GM18868 (cell line): ENCODE measurements around the gene HAX1.
"Not testable (repeated sequence)": the region's sequence is repeated elsewhere in the genome, so short reads cannot be mapped to it uniquely, and the experiment has no call there.

ENCODE experiments used
- ATAC-seq: cut with Tn5 transposase; IDR thresholded peaks from one replicate; pipeline ENCODE4 v1.9.1; 2021; ENCODE audit warnings: mild to moderate bottlenecking, moderate library complexity; ENCODE audit not compliant: unreplicated experiment

The HAX1 gene

GRCh38 chr1:154272217-154272998 lies at the start of gene HAX1:
TSS of gene HAX1 (plus strand) at chr1:154272629. CDS start at chr1:154272724, 95 bp downstream.
- ATAC-seq: peak; percentile 88

- no peak for ATAC-seq
Observed at GRCh38 chr1:154222918-154223317, 49.5 kb upstream of the HAX1 start.

- no peak for ATAC-seq
Observed at GRCh38 chr1:154223621-154224020, 48.8 kb upstream of the HAX1 start.

- no peak for ATAC-seq
Observed at GRCh38 chr1:154225370-154225769, 47.1 kb upstream of the HAX1 start.

GRCh38 chr1:154231112-154231511 lies 41.3 kb upstream of the HAX1 start:
- not testable (repeated sequence) for ATAC-seq

- ATAC-seq: not testable (repeated sequence)
Observed at GRCh38 chr1:154233127-154233526, 39.3 kb upstream of the HAX1 start.

GRCh38 chr1:154236855-154237254 lies 35.6 kb upstream of the HAX1 start:
- no peak for ATAC-seq

GRCh38 chr1:154237435-154237834 lies 35.0 kb upstream of the HAX1 start:
- no peak for ATAC-seq

- no peak for ATAC-seq
Observed at GRCh38 chr1:154237880-154238506, 34.4 kb upstream of the HAX1 start.

- ATAC-seq: no peak
Observed at GRCh38 chr1:154239491-154239890, 32.9 kb upstream of the HAX1 start.

- ATAC-seq: no peak
Observed at GRCh38 chr1:154240294-154240833, 32.1 kb upstream of the HAX1 start.

GRCh38 chr1:154241703-154242351 lies 30.6 kb upstream of the HAX1 start:
- ATAC-seq: no peak

- ATAC-seq: no peak
Observed at GRCh38 chr1:154253671-154254070, 18.8 kb upstream of the HAX1 start.

GRCh38 chr1:154256686-154257085 lies 15.7 kb upstream of the HAX1 start:
- no peak for ATAC-seq

GRCh38 chr1:154258784-154259183 lies 13.6 kb upstream of the HAX1 start:
- ATAC-seq: no peak

GRCh38 chr1:154260127-154260526 lies 12.3 kb upstream of the HAX1 start:
- ATAC-seq: no peak

- ATAC-seq: no peak
Observed at GRCh38 chr1:154263465-154264332, 8.7 kb upstream of the HAX1 start.

- ATAC-seq: no peak
Observed at GRCh38 chr1:154264454-154264853, 8.0 kb upstream of the HAX1 start.

GRCh38 chr1:154265586-154265985 lies 6.8 kb upstream of the HAX1 start:
- ATAC-seq: no peak

- ATAC-seq: no peak
Observed at GRCh38 chr1:154270833-154271232, 1.6 kb upstream of the HAX1 start.
